ENCODE data around the gene SMOC2. TPM values are rescaled to one million over a fixed set of nuclear protein-coding genes. Genes with fewer than 3 reads are reported as not detected.

The SMOC2 gene
- total and polyA plus RNA-seq, 12 donors = 3.0 to 32.0 (median 10.5) TPM

- Histone ChIP-seq H3K4me1 (replicated peaks in 1 of 2) (no peaks in the 10 kb centered on the region), H3K27me3 (peaks cover 4% of the 10 kb centered on the region), H3K36me3 (replicated peaks in 1 of 2) (no peaks in the 10 kb centered on the region), H3K27ac (no peak overlapping the region), H3K9me3 (replicated peaks in 1 of 3) (no peaks in the 10 kb centered on the region), H3K4me3 (no peak overlapping the region)
- WGBS, 4 donors = 90 to 94% (median 91%) methylated on average over 9 of the region's 9 CpGs
- intact Hi-C loops (cut with DNase I) = no loop called here
- TF ChIP-seq CTCF (IDR thresholded peaks at IDR 0.05) = no peak
- TF ChIP-seq POLR2A (IDR thresholded peaks at IDR 0.05) = no peak
- no peak for DNase-seq
Measured at GRCh38 chr6:168583821-168584220, 142.8 kb downstream of the SMOC2 start.

DNA sequence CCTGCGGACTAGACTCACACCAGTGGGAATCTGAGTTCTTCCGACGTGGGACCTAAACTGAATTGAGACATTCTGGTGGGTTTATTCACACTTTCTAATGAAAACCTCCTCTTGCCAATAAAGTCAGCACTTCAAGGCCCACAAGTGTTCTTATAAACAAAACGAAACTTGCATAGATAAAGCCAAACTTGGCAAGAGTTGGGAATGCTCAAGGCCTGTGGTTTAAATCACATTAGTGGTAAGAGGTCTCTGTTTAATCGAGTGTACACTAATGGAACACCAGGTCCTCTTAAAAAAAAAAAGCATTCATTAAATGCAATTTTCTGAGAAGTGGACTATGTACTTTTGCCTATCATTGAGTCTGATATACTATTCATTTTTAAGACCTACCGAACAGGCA is 143.3 kb downstream of the SMOC2 start:
- no peaks in the 10 kb centered on the region for H3K9me3 ChIP-seq (replicated peaks in 1 of 3)
- DNase-seq = no peak
- TF ChIP-seq POLR2A (IDR thresholded peaks at IDR 0.05) = no peak
- no peak for TF ChIP-seq CTCF (IDR thresholded peaks at IDR 0.05)
- H3K27me3 ChIP-seq = peaks cover 4% of the 10 kb centered on the region
- WGBS, 4 donors = 63 to 71% (median 67%) methylated on average over 6 of the region's 6 CpGs
- no peak overlapping the region for H3K27ac ChIP-seq
- intact Hi-C loops (cut with DNase I) = no loop called here
- no peaks in the 10 kb centered on the region for H3K4me1 ChIP-seq (replicated peaks in 1 of 2)
- no peaks in the 10 kb centered on the region for H3K36me3 ChIP-seq (replicated peaks in 1 of 2)
- no peak overlapping the region for H3K4me3 ChIP-seq

- Histone ChIP-seq H3K27me3 (peaks cover 4% of the 10 kb centered on the region), H3K9me3 (replicated peaks in 1 of 3) (no peaks in the 10 kb centered on the region), H3K27ac (no peak overlapping the region), H3K4me3 (no peak overlapping the region), H3K4me1 (replicated peaks in 1 of 2) (no peaks in the 10 kb centered on the region), H3K36me3 (replicated peaks in 1 of 2) (no peaks in the 10 kb centered on the region)
- no peak for DNase-seq
- TF ChIP-seq POLR2A (IDR thresholded peaks at IDR 0.05) (no peak), CTCF (IDR thresholded peaks at IDR 0.05) (no peak)
- intact Hi-C loops (cut with DNase I) = no loop called here
- 83 to 90% (median 88%) methylated on average over 5 of the region's 5 CpGs for WGBS, 4 donors
Measured at GRCh38 chr6:168584671-168585070, 143.7 kb downstream of the SMOC2 start.

DNA sequence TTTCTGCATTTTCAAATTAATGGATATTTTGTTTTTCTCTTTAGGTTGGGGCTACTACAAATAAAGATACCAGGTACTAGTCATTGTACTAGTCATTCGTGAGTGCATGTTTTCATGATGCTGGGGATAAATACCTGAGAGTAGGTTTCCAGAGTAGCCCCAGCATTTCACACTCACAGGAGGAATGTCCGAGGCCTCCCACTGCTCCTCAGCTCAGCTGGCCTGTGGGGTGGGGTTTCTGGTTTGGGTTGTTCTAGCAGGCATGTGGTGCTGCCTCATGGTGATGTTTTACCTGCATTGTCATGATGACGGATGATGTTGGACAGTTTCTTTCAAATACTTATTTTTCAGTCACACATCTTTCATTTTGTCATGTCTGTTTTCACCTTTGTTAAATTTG is 144.5 kb downstream of the SMOC2 start:
- no peak overlapping the region for H3K4me3 ChIP-seq
- H3K27ac ChIP-seq = no peak overlapping the region
- TF ChIP-seq POLR2A (IDR thresholded peaks at IDR 0.05) (no peak), CTCF (IDR thresholded peaks at IDR 0.05) (no peak)
- H3K36me3 ChIP-seq (replicated peaks in 1 of 2) = no peaks in the 10 kb centered on the region
- H3K27me3 ChIP-seq = peaks cover 4% of the 10 kb centered on the region
- no peaks in the 10 kb centered on the region for H3K9me3 ChIP-seq (replicated peaks in 1 of 3)
- WGBS, 4 donors = 71 to 87% (median 83%) methylated on average over 3 of the region's 3 CpGs
- no peak for DNase-seq
- H3K4me1 ChIP-seq (replicated peaks in 1 of 2) = no peaks in the 10 kb centered on the region
- intact Hi-C loops (cut with DNase I) = no loop called here
